HG02763 (cell line): Measurements from ENCODE around the gene RPS25.
"Not testable (repeated sequence)": the region's sequence is repeated elsewhere in the genome, so short reads cannot be mapped to it uniquely, and the experiment has no call there.

ENCODE experiments used
- ATAC-seq: cut with Tn5 transposase; IDR thresholded peaks from one replicate; pipeline ENCODE4 v1.9.1; 2021; ENCODE audit warnings: mild to moderate bottlenecking, moderate library complexity; ENCODE audit not compliant: unreplicated experiment

Gene RPS25

DNA sequence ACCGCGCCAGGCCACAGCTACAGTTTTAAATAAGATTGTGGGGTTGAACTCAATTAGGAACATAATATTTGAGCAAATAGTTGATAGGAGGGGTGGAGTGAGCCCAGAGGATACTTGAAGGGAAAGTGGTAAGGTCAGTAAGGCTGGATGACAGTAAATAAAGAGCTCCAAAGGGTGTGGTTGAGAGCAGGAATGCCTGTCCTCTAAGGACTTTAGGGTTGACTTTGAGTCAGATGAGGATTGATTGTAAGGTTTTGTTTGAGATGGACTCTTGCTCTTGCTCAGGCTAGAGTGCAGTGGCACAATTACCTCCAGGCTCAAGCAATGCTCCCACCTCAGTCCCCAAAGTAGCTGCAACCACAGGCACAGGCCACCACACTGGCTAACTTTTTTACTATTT lies 44.2 kb downstream of the RPS25 start:
- no peak for ATAC-seq

DNA sequence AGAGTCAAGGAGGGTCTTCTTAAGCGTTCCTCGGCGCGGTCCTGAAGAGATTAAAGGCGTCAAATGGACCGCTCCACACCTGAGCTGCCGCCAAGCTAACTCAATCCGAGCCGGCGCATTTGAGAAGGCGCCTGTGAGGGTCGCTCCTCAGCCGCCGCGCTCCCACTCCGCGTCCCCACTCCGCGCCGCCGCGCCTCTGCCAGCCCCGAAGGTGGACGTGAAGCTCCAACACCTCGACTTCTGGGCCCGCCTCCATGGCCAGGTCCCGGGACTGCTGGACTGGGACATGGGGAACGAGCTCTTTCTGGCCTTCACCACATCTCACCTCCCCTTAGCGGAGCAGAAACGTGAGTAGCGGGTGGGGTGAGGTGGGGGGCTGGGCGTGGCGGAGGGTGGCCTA lies 46.5 kb downstream of the RPS25 start, which contains the start of gene FOXR1:
TSS of gene FOXR1 (plus strand) at position 116 of the 400 bp plus-strand sequence. CDS start at position 287, 171 bp downstream.
- no peak for ATAC-seq

DNA sequence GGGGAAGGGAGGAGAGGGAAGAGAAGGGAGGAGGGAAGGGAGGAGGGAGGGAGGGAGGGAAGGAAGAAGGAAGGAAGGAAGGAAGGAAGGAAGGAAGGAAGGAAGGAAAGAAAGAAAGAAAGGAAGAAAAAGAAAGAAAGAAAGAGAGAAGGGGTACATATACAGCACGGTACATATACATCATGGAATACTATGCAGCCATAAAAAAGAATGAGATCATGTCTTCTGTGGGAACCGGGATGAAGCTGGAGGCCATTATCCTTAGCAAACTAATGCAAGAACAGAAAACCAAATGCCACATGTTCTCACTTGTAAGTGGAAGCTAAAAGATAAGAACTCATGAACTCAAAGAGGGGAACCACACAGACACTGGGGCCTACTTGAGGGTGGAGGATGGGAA lies 48.6 kb downstream of the RPS25 start:
- not testable (repeated sequence) for ATAC-seq
